GM11168 (cell line): ENCODE results near the gene WDR90.

Experiments
- in situ Hi-C: fragments of 300-500 bp; cut with MboI; formaldehyde crosslinking; loops from one replicate; pipeline ENCODE4 v1.12.0; 2022; ENCODE audit warnings: low sequenced_read_pairs; ENCODE audit not compliant: unreplicated experiment

Gene WDR90

GRCh38 chr16:648781-649589, at the start of gene WDR90:
WDR90 (plus strand) TSS chr16:649365; CDS start chr16:649417, 52 bp downstream.
- in situ Hi-C loops, result no loop called here

DNA sequence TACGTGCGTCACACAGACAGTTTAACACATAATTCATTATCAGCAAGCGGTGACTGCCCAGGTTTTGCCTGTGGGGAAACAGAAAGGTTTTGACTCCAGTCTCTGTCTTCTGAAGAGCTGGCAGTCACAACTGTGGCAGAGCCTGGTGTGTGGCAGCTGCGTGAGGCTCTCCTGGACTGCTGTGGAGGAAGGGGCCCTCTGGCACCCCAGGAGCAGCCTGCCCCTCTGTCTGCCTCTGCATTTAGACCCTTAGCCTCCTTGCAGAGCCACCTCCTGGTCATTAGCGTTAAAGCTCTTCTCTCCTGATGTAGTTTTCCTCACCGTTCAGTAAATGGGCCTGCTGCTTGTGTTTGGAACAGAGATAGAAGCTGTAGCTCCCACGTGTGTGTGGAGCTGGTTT, 48.4 kb upstream of the WDR90 start:
- in situ Hi-C loops, result no loop called here

GRCh38 chr16:603933-604332, 45.2 kb upstream of the WDR90 start:
- in situ Hi-C loops, result no loop called here

GRCh38 chr16:606656-607307, 42.4 kb upstream of the WDR90 start:
- in situ Hi-C loops, result no loop called here

GRCh38 chr16:608019-608418, 41.1 kb upstream of the WDR90 start:
- in situ Hi-C loops, result no loop called here

- in situ Hi-C loops, result no loop called here
Measured at GRCh38 chr16:609316-609715, 39.8 kb upstream of the WDR90 start.

DNA sequence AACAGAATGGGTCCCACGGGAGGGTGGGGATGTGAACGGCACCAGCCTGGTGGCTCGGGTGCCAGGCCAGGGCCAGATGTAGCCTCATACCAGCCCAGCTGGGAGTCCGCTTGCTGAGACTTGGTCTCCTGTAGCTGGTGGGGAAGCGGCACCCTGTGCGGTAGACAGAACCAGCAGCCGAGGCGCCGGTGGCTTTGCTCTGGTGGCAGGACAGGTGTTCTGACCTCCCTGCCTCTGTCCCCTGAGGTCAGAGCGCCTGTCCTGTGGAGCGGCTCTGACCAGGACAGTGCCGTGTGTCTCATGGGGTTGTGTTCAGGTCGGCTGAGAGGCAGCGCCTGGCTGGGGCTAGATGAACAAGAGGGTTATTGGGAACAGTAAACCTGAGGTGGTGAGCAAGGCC, 39.2 kb upstream of the WDR90 start:
- in situ Hi-C loops, result no loop called here

DNA sequence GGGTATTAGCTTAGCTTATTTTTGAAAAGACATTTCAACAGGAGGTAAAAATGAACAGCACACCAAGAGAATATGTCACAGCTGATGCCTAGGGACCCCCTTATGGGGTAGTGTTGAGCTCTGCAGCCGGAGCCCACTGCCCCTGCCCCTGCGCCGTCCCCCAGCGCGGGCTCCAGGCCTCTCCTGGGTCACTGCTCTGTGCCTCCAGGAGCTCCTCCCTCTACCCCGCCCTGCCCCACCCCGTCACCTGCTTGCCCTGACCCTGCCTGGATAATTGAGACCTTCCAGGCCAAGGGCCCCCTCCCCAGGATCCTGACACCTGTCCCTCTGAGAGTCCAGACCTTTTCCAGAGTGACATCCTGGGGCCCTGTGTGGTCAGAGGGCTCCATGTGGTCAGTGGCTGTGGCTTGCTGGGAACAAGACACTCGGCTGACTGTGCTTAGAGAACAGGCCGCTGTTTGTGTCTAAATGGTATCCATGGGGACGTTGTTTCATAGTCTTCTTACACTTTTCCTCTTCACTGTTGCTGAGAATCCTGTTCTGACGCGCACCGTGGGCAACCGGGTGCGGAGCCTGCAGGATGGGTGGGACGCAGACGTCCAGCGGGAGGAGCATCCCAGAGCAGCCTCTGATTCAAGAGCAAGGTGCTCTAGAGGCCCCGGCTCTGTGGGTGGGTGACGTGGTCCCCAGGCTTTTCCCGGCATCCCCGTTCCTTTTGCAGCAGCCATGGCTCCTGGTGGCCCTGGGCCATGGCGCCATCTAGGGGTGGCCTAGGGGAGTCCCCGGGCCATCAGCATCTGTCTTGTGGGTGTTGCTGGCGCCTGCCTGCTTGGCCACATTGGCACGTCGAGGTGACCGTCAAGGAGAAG, 38.4 kb upstream of the WDR90 start:
- in situ Hi-C loops, result no loop called here

DNA sequence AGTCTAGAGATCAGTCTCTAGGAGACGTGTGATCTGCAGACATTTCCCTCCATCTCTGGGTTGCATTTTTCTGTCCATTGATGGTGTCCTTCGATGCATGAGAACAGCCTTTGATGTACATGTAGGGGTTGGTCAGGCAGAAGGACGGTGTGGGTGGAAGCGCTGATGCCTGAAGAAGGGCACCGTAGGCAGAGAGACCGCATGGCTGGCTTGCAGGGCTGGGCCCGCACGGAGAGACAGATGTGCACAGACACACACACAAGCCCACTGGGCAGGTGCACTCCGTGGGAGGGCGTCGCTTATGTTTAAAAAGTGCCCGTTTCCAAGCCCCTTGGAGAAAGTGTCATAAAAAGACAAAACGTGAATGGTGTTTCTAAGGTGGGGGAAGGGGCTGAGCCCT, 34.0 kb upstream of the WDR90 start:
- in situ Hi-C loops, result no loop called here

- in situ Hi-C loops, result no loop called here
Measured at GRCh38 chr16:616733-617586, 32.2 kb upstream of the WDR90 start.

DNA sequence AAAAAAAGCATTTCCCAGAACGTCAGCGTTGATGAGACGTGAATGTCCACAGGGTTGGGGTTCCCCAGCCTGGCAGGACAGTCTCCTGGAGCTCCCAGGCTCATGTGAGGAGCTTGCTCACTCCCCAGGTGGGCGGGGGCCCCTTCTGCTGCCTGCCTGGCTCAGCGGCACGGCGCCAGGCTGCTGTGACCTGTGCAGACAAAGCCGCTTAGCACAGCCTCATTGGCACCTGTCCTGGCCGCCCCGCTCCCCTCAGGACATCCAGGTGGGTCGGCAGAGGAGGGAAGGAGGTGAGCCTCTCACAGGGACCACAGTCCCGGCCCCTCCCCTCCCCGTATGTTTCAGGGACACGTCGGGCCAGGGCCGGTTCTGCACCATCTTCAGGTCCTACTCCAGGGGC, 31.3 kb upstream of the WDR90 start:
- in situ Hi-C loops, result no loop called here

DNA sequence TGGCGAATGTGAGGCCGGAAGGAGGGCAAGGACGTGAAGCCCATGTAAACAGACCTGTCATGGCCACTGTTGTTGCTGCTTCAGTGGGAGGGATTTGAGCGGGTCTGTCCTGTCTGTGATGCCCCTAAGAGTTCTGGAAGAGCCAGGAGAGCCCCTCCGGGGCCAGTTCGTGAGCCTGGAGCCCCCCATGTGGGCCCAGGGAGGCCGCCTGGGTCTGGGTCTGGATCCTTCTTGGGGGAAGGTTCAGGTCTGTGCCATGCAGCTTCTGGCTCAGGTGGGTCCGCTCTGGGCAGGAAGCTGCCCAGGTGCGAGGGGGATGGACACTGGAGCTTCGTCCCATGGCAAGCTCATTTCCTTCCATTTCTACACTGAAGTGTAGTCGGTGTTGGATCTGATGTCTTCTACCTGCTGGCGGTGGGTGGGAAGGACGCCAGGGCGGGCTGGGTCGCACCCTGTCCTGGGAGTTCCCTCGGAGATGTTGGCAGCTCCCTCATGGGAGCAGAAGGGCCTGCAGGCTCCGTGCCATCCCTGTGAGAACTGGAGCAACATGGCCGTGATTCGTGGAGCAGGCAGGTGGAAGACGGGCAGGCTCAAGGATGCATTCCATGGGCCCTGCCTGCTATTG, 29.6 kb upstream of the WDR90 start:
- in situ Hi-C loops, result no loop called here

GRCh38 chr16:620700-621525, 28.3 kb upstream of the WDR90 start:
- in situ Hi-C loops, result no loop called here

DNA sequence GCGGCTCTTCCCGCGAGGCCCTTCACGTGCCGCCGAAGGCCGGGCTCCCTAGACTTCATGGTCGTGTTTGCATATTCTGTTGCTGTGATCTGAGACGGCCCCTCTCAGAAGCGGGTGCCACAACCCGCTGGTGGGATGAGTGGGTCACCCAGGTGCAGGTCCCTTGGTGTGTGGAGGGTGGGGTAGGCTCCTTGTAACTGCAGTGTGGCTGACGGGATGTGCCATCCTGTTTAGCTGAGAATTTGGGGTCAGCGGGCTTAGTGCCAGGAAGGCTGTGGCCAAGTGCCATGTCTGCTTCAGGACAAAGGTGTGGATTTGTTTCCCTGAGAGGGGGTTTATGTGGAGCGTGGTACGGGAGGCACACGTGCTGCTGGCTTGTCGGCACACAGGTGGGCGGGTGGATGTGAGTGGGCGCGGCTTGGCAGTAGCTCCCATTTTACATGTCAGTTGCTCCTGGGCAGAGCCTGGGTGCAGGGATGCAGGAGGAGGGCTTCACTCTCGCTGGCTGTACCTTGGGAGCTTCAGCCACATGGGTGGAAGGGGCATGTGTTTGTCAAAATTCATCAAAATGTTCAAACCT, 27.5 kb upstream of the WDR90 start:
- in situ Hi-C loops, result no loop called here

- in situ Hi-C loops, result no loop called here
Measured at GRCh38 chr16:622920-623280, 26.3 kb upstream of the WDR90 start.

DNA sequence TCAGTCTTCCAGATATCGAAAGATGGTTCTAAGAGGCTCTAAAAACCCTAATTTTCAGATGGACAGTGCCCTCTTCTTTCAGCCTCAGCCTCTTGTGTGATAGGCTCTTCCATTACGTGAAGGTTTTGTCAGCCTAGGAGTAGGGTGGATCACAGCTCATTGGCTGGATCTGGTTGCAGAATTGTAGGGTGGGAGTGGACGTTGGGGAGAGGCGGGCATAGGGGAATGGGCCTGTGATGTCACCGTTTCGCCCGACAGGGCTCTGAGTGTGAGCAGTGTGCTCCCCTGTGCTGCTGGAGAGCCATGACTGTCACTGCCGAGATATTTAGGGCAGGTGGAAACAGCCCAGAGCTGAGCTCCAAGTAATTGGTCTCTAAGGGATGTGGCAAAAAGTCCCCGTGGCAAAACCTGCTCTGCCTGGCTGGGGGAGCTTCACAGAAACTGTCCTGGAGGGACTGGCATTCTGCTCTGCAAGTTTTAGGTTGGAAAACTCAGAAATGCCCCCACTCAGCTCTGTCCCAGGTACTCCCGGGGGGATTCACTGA, 24.6 kb upstream of the WDR90 start:
- in situ Hi-C loops, result no loop called here

DNA sequence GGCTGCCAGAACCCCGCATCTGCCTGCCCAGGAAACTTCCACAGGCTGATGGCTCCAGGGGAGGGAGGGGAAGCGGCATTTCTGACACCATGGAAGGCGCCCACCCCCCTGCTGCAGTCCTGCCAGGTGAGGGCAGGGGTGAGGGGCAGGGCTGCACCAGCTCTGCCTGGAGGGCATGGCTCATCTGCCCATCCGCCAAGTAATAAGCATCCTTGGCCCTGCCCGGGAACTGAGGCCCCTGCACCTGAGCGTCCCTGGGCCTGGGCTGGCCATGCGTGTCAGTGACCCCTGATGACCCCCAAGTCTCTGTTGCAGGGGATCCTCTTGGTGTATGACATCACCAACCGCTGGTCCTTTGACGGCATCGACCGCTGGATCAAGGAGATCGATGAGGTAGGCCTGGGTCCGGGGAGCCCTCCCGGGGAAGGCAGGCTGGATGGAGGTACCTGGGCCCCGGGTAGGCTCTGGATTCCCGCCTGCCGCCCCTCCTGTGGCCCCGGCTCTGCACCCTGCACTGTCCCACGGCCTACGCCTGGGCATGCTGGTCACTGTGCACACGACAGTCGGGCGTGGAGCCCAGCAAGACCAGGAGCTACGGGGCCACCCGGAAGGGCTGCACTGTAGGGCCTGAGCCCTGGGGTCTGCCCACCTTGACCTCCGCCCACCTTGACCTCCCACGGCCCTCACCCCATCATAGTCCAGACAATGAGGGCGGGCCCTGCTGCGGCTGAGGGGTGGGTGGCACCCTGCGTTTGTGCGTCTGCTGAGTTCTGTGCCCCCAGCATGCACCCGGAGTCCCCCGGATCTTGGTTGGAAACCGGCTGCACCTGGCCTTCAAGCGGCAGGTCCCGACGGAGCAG, 23.8 kb upstream of the WDR90 start:
- in situ Hi-C loops, result no loop called here
